GM10266 (cell line): Measurements from ENCODE around the gene TGM2.

Source experiments
- DNase-seq: peaks from one replicate; pipeline ENCODE4 v3.0.0; 2012; ENCODE audit errors: extremely low spot score
- CTCF ChIP-seq: IDR thresholded peaks from 2 replicates; pipeline ENCODE4 v1.5.1; 2012; ENCODE audit warnings: mild to moderate bottlenecking, low read depth; ENCODE audit not compliant: control insufficient read depth, insufficient read depth; ENCODE audit errors: missing control alignments

The TGM2 gene

DNA sequence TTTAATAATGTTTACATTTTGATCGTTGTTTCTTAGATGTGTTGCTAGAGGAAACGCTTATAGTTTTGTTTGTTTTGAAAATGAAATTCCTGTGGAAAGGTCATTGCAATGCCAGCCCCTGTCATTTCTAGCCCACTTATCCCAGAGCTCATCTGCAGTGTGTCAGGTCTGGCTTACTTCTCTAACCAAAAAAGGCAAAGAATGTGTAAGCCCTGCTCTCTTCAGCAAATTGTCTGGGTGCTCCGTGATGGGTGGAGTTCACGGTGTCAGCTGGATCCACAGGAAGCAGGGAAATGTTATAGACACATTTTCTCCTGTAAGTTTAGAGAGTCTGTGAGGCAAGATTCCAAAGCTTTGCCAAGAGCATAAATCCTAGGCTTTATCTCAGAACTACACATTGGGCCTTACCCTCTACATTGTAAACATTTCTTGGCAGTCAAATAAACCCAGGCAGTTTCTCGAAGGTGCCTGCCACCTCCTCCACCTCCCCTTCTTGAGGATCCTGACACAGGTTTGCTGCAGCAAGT is 80.6 kb downstream of the TGM2 start:
- no peak for TF ChIP-seq CTCF
- no peak for DNase-seq

DNA sequence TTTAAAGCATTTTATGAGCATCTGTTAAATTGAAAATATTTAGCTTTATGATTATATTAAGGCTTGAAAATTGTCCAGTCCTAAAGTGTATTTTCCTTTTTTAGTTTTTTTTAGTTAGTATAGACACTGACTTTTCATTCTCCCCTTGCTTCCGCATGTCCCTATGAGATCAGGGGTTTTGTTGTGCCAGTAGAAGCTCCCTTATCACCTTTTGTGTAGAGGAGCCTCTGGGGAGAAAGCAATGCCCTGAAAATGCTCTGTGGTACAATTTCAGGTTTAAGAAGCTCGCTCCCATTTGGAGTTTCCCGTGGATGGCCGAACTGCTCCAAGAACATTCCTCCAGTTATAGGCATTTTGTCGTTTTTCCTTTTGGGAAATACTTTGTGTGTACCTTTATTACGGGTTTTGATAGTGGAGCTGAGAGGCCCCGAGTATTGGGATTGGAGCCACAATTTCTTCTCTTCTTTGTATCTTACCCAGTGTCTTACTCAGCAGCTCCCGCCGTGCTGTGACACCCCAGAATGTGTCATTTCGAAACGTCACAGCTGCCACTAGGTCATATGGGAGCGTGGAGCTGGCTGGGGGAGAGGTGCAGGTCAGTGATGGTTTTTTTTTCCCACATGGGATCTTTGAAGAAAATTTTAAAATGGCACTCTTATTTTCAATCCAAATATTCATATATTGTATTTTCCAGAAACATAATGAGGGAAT is 81.6 kb downstream of the TGM2 start:
- no peak for DNase-seq
- no peak for TF ChIP-seq CTCF

GRCh38 chr20:38082894-38083293 is 82.2 kb downstream of the TGM2 start:
- no peak for TF ChIP-seq CTCF
- no peak for DNase-seq

- DNase-seq, result no peak
- TF ChIP-seq CTCF, result no peak
Observed at GRCh38 chr20:38081575-38081974, 83.5 kb downstream of the TGM2 start.

- DNase-seq, result no peak
- no peak for TF ChIP-seq CTCF
Observed at GRCh38 chr20:38079353-38079752, 85.7 kb downstream of the TGM2 start.

DNA sequence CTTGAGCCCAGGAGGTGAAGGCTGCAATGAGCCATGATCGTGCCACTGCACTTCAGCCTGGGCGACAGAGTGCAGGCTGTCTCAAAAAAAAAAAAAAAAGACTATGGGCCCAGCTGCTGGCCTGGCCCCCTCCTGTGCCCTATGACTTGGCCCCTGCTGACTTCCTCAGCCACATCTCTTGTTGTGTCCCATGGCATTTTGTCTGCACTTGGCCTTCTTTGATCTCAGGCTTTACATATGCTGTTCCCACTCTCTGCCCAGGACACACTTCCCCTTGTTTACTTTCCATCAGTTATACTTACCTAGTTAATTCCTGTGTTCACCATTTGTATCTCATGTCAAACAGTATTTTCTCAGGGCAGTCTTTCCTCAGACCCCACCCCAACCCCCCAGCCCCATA is 87.0 kb downstream of the TGM2 start:
- TF ChIP-seq CTCF, result no peak
- DNase-seq, result no peak
